GM18502 (cell line): Measurements from ENCODE around the gene NEIL1.
"Not testable (repeated sequence)": the region's sequence is repeated elsewhere in the genome, so short reads cannot be mapped to it uniquely, and the experiment has no call there.

Experiments
- ATAC-seq: cut with Tn5 transposase; IDR thresholded peaks from one replicate; pipeline ENCODE4 v1.9.1; 2021; ENCODE audit warnings: mild to moderate bottlenecking; ENCODE audit not compliant: unreplicated experiment, poor library complexity

NEIL1 gene

DNA sequence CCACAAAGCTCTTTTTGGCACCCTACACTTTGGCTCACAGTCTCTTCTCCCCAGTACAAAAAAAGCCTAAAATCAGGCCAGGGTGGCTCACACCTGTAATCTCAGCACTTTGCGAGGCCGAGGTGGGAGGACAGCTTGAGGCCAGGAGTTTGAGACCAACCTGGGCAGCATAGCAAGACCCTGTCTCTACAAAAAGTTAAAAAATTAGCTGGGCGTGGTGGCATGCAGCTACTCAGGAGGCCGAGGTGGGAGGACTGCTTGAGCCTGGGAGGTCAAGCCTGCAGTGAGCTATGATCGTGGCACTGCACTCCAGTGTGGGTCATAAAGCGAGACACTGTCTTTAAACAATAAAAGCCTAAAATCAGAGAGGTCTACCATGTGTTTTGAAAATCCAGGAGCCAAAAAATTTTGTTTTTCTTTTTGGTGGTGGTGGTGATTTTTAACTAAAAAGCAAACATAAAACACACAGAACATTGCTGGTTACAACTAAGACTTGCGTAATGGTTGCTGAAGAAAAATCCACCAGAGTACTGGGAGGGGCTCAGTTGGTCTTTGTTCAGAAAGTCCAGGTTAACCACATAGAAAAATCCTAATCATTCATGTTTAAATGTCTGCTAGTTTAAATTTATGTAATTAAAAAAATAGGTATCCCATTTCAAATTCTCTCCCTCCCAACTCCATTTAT, 23.2 kb downstream of the NEIL1 start:
- ATAC-seq: no peak

DNA sequence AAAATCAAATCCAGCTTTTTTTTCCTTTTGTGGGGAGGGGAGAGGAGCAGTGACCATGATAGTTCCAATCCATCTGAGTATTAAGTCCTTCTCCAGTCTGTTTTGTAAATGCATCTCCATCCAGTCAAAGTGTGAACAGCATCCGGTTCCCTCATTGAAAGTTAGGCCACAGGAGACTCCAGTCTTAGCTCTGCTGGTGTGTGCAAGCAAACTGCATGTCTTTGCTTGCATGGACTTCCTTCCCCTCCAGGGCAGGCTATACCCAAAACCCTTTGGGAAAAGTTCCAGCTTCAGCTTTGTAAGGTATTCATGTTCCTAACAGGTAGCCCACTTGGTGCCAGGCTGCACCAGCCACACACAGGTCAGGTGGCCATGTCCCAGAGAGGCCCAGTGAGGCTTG, 24.6 kb downstream of the NEIL1 start:
- ATAC-seq: no peak

GRCh38 chr15:75371901-75372688, 25.3 kb downstream of the NEIL1 start:
- no peak for ATAC-seq

DNA sequence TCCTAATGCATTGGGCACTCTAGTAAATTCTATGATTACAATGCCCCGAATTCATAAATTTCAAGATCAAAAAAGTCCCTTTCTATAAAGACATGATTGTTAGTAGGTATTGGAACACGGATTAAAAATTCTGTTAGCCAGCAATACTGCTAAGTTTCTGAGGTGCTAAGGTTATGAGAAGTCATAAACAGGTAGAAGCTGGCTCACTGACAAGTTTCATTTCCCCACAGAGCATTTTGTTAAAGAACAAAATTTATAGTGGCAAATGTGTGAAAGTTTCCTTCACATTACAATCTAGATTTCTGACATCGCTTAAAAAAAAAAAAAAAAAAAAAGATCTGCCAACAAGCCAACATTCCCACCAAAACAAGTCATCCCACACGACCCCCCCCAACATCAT, 33.9 kb downstream of the NEIL1 start:
- ATAC-seq: no peak

DNA sequence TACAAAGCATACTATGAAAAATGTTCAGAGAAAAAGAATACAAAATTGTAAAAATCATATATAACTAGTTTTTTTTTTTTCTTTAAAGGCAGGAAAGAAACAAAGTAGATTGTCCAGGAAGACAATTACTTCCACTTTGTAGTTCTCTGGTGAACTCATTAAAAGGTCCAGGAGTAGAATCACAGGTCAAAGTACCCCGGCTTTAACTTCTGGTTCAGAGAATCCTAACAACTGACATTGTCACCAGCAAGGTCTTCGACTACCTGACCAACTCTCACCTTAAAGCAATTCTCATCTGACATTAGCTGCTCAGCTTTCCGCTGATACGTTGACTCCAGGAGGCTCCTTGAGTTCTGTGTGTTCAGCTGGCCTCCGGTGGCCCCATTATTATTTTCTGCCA, 37.1 kb downstream of the NEIL1 start:
- not testable (repeated sequence) for ATAC-seq

GRCh38 chr15:75389791-75390382, 43.0 kb downstream of the NEIL1 start:
- no peak for ATAC-seq

DNA sequence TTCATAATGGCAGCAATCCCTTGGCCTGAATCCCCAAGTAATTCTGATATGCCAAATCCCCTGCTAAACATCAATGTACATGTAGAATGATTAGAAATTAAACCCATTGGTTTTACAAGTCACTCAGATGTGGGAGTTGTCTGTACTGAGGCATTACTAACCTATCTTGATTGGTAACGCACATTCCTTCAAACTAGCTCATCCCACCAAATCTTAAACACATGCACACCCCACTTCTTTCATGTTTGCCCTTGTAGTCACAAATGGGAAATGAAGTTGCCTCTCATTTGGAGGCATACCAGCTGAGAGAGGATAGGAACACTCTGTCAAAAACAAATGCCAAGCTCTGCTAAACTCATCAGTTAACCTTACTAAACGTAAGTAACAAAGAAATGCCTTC, 50.7 kb downstream of the NEIL1 start:
- ATAC-seq: no peak

DNA sequence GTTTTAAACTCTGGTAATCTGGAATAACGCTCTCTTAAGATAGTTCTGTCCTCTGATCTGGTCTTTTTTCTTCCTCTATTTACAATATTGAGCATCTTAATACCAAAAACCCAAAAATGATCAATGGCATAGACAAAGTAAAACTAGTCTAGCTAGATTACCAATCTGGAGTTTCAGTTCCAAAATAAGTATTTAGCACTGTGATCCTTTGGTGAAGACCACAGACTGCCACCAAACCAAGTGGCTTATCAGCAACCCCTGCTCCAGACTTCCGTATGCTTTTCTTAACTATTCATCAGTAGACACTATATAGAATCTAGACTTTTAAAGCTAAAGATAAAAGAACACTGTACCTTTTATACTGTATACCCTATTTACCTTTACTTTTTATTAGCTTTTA, 57.1 kb downstream of the NEIL1 start:
- ATAC-seq: no peak
